ENCODE results near the gene CTDNEP1.

DNA sequence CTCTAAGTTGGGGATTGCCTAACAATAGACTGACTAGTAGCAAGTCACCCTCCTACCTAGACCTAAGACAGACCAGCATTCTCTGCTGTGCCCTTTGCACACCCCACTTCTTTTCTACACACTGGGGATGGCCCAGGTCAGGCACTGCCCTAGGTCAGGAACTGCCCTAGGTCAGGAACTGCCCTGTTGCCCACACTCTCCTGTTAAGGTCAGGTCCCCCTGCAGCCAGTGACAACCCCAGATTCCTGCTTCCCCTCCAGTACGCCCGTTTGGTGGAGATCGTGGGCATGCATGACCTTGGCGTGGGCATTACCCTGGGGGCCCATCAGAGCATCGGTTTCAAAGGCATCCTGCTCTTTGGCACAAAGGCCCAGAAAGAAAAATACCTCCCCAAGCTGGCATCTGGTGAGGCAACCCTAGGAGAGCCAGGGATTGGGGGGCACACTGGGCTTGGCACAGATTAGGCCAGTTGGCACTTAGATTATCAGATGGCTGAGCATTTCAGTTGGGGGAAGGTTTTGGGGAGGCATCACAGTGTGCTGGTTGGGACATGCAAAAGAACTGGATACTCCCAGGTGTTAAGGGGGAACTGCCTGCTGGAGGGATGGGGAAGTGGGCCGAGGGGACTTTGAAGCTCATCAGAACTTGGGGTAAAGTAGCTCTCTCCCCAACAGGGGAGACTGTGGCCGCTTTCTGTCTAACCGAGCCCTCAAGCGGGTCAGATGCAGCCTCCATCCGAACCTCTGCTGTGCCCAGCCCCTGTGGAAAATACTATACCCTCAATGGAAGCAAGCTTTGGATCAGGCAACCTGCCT is 30.0 kb downstream of the CTDNEP1 start:
- TF ChIP-seq, protein P1, sequence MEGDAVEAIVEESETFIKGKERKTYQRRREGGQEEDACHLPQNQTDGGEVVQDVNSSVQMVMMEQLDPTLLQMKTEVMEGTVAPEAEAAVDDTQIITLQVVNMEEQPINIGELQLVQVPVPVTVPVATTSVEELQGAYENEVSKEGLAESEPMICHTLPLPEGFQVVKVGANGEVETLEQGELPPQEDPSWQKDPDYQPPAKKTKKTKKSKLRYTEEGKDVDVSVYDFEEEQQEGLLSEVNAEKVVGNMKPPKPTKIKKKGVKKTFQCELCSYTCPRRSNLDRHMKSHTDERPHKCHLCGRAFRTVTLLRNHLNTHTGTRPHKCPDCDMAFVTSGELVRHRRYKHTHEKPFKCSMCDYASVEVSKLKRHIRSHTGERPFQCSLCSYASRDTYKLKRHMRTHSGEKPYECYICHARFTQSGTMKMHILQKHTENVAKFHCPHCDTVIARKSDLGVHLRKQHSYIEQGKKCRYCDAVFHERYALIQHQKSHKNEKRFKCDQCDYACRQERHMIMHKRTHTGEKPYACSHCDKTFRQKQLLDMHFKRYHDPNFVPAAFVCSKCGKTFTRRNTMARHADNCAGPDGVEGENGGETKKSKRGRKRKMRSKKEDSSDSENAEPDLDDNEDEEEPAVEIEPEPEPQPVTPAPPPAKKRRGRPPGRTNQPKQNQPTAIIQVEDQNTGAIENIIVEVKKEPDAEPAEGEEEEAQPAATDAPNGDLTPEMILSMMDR (optimal IDR thresholded peaks at IDR 0.05 in 1 of 3, IDR thresholded peaks at IDR 0.05 in 1 of 3, conservative IDR thresholded peaks at IDR 0.05 in 1 of 3; ENCODE audit: extremely low read depth in 1 of 3, insufficient read depth in 2 of 3, low read length in 3 of 3), result no peak
- no peak for TF ChIP-seq EZH2 (IDR thresholded peaks at IDR 0.05; ENCODE audit: low read length)

All from keratinocyte (primary cell).